ENCODE results near the gene CDKN3.

GRCh38 chr14:54455363-54455762 lies 58.6 kb downstream of the CDKN3 start:
- TF ChIP-seq CTCF (IDR thresholded peaks at IDR 0.05; ENCODE audit: insufficient read depth, low read length) = no peak
- no peak for TF ChIP-seq GABPA (IDR thresholded peaks at IDR 0.05; ENCODE audit: low read depth)
- no peak for TF ChIP-seq REST (IDR thresholded peaks at IDR 0.05; ENCODE audit: insufficient replicate concordance, low read depth)

Measured in HL-60 (cell line).